ENCODE results near the gene TAF1C. TPM values are rescaled to one million over a fixed set of nuclear protein-coding genes. Genes with fewer than 3 reads are reported as not detected.

The TAF1C gene
- total and polyA plus RNA-seq, 2 experiments from 2014 or later = 37.2 to 57.4 TPM

DNA sequence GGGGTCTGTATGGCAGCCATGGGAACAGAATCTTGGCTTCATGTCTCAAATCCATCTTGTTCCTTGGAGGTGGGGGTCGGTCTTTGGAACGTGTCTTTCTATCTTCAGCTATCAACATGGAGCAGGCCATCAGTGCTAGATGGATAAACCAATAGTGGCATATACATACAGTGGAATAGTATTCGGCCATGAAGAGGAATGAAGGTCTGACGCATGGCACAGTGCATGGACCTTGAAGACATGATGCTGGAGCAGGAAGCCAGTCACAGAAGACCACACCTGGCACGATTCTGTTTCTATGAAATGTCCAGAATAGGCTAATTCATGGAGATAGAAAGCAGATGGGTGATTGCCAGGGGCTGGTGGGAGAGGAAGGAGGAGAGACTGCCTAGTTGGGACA lies 45.2 kb upstream of the TAF1C start:
- no peak overlapping the region for H3K27ac Mint-ChIP-seq
- Histone ChIP-seq H3K9me2 (ENCODE audit: insufficient read depth) (no peaks in the 10 kb centered on the region), H3K4me2 (no peak overlapping the region), H3K36me3 (ENCODE audit: insufficient read depth) (no peaks in the 10 kb centered on the region), H3K4me1 (ENCODE audit: insufficient read depth) (peaks cover 4% of the 10 kb centered on the region), H3F3A (replicated peaks; ENCODE audit: low read depth) (no peaks in the 10 kb centered on the region), H3K79me2 (replicated peaks; ENCODE audit: insufficient read depth) (no peaks in the 10 kb centered on the region), H4K20me1 (replicated peaks; ENCODE audit: insufficient read depth) (no peaks in the 10 kb centered on the region), H3K27ac (ENCODE audit: low read depth) (no peak overlapping the region), H3K27me3 (ENCODE audit: insufficient read depth) (no peaks in the 10 kb centered on the region), H2AFZ (no peak overlapping the region), H3K4me3 (no peak overlapping the region)
- no peaks in the 10 kb centered on the region for H3K9me3 Mint-ChIP-seq
- no peak for ATAC-seq
- peaks cover 2% of the 10 kb centered on the region; the same call in 1 of the 3 replicates for H3K36me3 Mint-ChIP-seq (ENCODE audit: low read depth)
- TF ChIP-seq, protein P1, sequence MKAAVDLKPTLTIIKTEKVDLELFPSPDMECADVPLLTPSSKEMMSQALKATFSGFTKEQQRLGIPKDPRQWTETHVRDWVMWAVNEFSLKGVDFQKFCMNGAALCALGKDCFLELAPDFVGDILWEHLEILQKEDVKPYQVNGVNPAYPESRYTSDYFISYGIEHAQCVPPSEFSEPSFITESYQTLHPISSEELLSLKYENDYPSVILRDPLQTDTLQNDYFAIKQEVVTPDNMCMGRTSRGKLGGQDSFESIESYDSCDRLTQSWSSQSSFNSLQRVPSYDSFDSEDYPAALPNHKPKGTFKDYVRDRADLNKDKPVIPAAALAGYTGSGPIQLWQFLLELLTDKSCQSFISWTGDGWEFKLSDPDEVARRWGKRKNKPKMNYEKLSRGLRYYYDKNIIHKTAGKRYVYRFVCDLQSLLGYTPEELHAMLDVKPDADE (IDR thresholded peaks at IDR 0.05) = no peak
- no peak for TF ChIP-seq JUNB (IDR thresholded peaks at IDR 0.05; ENCODE audit: unreplicated experiment)
- no peak for TF ChIP-seq ZNF114 (CRISPR knock-in tag; IDR thresholded peaks at IDR 0.05)
- TF ChIP-seq CREB1 (CRISPR knock-in tag; IDR thresholded peaks at IDR 0.05; ENCODE audit: low read depth) = no peak
- TF ChIP-seq EZH2phosphoT487 (IDR thresholded peaks at IDR 0.05; ENCODE audit: unreplicated experiment) = no peak
- TF ChIP-seq, protein P2, sequence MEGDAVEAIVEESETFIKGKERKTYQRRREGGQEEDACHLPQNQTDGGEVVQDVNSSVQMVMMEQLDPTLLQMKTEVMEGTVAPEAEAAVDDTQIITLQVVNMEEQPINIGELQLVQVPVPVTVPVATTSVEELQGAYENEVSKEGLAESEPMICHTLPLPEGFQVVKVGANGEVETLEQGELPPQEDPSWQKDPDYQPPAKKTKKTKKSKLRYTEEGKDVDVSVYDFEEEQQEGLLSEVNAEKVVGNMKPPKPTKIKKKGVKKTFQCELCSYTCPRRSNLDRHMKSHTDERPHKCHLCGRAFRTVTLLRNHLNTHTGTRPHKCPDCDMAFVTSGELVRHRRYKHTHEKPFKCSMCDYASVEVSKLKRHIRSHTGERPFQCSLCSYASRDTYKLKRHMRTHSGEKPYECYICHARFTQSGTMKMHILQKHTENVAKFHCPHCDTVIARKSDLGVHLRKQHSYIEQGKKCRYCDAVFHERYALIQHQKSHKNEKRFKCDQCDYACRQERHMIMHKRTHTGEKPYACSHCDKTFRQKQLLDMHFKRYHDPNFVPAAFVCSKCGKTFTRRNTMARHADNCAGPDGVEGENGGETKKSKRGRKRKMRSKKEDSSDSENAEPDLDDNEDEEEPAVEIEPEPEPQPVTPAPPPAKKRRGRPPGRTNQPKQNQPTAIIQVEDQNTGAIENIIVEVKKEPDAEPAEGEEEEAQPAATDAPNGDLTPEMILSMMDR (conservative IDR thresholded peaks at IDR 0.05; ENCODE audit: low read depth in 2 of 2) = no peak
- TF ChIP-seq, protein P3, sequence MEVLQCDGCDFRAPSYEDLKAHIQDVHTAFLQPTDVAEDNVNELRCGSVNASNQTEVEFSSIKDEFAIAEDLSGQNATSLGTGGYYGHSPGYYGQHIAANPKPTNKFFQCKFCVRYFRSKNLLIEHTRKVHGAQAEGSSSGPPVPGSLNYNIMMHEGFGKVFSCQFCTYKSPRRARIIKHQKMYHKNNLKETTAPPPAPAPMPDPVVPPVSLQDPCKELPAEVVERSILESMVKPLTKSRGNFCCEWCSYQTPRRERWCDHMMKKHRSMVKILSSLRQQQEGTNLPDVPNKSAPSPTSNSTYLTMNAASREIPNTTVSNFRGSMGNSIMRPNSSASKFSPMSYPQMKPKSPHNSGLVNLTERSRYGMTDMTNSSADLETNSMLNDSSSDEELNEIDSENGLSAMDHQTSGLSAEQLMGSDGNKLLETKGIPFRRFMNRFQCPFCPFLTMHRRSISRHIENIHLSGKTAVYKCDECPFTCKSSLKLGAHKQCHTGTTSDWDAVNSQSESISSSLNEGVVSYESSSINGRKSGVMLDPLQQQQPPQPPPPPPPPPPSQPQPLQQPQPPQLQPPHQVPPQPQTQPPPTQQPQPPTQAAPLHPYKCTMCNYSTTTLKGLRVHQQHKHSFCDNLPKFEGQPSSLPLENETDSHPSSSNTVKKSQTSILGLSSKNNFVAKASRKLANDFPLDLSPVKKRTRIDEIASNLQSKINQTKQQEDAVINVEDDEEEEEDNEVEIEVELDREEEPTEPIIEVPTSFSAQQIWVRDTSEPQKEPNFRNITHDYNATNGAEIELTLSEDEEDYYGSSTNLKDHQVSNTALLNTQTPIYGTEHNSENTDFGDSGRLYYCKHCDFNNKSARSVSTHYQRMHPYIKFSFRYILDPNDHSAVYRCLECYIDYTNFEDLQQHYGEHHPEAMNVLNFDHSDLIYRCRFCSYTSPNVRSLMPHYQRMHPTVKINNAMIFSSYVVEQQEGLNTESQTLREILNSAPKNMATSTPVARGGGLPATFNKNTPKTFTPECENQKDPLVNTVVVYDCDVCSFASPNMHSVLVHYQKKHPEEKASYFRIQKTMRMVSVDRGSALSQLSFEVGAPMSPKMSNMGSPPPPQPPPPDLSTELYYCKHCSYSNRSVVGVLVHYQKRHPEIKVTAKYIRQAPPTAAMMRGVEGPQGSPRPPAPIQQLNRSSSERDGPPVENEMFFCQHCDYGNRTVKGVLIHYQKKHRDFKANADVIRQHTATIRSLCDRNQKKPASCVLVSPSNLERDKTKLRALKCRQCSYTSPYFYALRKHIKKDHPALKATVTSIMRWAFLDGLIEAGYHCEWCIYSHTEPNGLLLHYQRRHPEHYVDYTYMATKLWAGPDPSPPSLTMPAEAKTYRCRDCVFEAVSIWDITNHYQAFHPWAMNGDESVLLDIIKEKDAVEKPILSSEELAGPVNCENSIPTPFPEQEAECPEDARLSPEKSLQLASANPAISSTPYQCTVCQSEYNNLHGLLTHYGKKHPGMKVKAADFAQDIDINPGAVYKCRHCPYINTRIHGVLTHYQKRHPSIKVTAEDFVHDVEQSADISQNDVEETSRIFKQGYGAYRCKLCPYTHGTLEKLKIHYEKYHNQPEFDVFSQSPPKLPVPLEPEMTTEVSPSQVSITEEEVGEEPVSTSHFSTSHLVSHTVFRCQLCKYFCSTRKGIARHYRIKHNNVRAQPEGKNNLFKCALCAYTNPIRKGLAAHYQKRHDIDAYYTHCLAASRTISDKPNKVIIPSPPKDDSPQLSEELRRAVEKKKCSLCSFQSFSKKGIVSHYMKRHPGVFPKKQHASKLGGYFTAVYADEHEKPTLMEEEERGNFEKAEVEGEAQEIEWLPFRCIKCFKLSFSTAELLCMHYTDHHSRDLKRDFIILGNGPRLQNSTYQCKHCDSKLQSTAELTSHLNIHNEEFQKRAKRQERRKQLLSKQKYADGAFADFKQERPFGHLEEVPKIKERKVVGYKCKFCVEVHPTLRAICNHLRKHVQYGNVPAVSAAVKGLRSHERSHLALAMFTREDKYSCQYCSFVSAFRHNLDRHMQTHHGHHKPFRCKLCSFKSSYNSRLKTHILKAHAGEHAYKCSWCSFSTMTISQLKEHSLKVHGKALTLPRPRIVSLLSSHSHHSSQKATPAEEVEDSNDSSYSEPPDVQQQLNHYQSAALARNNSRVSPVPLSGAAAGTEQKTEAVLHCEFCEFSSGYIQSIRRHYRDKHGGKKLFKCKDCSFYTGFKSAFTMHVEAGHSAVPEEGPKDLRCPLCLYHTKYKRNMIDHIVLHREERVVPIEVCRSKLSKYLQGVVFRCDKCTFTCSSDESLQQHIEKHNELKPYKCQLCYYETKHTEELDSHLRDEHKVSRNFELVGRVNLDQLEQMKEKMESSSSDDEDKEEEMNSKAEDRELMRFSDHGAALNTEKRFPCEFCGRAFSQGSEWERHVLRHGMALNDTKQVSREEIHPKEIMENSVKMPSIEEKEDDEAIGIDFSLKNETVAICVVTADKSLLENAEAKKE (CRISPR knock-in tag; IDR thresholded peaks at IDR 0.05) = no peak
- TF ChIP-seq STAT1 (IDR thresholded peaks at IDR 0.05; ENCODE audit: unreplicated experiment) = no peak
- DNase-seq (ENCODE audit: low spot score) = no peak
- peaks cover 5% of the 10 kb centered on the region for H3K27me3 Mint-ChIP-seq (ENCODE audit: insufficient read depth, low read depth, poor library complexity)
- H3K4me1 Mint-ChIP-seq = peaks cover 13% of the 10 kb centered on the region
- H3K4me3 Mint-ChIP-seq = no peak overlapping the region

Measured in GM23338 (cell line).